GM18526 (cell line): Measurements from ENCODE around the gene GNG8.

Experiments
- POLR2A ChIP-seq: IDR thresholded peaks from 3 replicates; pipeline ENCODE4 v1.6.1; 2011; ENCODE audit not compliant: insufficient read length; ENCODE audit errors: extremely low read depth

The GNG8 gene

GRCh38 chr19:46601318-46602224 lies 34.4 kb downstream of the GNG8 start, which contains the start of gene CALM3:
CALM3 (plus strand) TSS chr19:46601330; CDS start chr19:46601435, 105 bp downstream.
- TF ChIP-seq POLR2A: peak; percentile 84

DNA sequence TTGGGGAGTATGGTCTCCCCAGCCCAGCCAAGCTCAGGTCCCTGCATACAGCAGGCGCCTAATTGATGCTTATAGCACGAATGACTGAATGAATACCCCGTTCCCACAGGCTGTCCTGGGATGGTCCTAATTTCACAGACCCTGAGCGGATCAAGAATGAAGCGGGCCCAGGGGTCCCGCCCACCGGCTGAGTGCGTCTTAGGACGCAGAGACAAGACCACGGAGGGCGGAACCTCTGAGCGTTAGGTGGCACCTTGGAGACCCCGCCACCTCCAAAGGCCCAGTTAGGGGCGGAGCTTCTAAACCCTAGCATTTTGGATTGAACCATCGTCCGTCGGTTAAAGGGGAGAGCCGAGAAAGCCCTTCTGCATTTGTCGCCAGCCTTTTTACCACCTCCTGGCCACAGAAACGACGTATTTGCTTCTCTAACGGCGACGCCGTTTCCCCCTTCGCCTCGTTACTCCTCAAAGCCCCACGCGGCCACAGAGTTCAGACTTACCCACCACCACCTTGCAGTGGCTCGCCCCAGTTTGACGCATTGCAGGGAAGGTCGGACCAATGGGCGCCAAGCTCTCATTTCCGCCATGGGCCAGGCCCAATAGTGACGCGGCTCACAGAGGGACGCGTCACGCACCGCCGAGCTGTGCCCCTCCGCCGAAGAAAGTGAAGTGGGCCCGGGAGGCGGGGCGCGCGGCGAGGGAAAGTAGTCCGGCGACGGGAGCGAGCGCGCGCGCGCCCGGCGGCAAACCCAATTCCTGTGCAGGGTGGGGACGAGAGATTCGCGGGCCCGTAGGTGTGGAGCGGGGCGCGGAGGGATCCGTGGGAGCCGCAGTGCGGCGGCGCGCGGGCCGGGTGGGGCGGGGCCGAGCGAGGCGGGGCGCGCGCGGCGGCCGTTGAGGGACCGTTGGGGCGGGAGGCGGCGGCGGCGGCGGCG lies 35.4 kb downstream of the GNG8 start:
- TF ChIP-seq POLR2A: peak; percentile 88

- TF ChIP-seq POLR2A: no peak
Observed at GRCh38 chr19:46599716-46600373, 36.2 kb downstream of the GNG8 start.

DNA sequence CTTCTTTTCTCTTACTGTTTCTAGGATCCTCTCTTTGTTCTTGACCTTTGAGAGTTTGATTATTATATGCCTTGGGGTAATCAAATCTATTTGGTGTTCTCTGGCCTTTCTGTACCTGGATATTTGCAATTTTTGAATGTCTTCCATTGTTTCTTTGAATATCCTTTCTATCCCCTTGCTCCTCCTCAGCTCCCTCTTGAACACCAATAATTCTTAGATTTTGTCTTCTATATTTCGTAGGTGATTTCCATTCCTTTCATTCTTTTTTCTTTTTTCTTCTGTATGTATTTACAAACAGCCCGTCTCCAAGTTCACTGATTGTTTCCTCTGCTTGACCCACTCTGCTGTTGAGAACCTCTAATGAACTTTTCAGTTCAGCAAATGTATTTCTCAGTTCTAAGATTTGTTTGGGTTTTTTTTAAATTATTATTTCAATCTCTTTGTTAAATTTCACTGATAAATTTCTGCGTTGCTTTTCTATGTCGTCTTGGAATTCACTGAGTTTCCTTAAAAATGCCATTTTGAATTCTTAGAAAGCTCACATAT lies 37.6 kb downstream of the GNG8 start:
- no peak for TF ChIP-seq POLR2A

DNA sequence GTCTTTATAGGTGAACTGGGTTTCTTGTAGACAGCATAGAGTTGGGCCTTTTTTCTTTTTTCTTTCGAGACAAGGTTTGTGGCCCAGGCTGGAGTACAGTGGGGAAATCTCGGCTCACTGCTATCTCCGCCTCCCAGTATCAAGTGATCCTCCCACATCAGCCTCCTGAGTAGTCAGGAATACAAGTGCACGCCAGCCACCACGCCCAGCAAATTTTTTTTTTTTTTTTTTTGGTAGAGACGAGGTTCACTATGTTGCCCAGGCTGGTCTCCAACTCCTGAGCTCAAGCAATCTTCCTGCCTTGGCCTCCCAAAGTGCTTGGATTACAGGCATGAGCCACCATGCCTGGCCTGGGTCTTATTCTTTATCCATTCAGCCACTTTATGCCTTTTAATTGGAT lies 40.0 kb downstream of the GNG8 start:
- TF ChIP-seq POLR2A: no peak

DNA sequence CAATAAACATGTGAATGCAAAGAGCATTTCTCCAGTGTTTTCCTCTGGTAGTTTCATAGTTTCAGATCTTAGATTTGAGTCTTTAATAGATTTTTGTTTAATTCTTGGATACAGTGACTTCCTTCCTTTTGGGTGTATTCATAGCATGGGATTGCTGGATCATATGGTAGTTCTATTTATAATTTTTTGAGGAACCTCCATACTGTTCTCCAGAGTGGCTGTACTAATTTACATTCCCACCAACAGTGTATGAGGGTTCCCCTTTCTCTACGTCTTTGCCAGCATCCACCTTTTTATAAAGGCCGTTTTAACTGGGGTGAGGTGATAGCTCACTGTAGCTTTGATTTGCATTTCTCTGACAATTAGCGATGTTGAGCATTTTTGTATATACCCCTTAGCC lies 44.1 kb downstream of the GNG8 start:
- no peak for TF ChIP-seq POLR2A

GRCh38 chr19:46591254-46591653 lies 44.7 kb downstream of the GNG8 start:
- no peak for TF ChIP-seq POLR2A

DNA sequence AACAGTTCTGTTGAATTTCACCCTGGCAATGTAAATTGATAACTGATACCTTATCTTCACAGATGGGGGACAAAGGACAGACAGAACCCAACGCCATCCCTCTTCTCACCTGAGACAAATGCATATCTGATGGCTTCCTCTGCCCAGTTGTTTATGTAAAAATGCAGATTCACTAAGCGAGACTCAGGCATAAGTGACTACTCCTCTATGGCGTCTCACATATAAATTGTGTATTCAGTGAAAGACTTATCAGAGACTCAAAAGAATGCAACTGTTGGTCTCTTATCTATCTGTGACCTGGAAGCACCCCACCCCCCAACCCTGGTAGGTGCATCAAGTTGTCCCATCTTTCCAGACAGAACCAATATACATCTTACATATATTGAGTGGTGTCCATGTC lies 48.1 kb downstream of the GNG8 start:
- TF ChIP-seq POLR2A: no peak

- no peak for TF ChIP-seq POLR2A
Observed at GRCh38 chr19:46586294-46586693, 49.7 kb downstream of the GNG8 start.

DNA sequence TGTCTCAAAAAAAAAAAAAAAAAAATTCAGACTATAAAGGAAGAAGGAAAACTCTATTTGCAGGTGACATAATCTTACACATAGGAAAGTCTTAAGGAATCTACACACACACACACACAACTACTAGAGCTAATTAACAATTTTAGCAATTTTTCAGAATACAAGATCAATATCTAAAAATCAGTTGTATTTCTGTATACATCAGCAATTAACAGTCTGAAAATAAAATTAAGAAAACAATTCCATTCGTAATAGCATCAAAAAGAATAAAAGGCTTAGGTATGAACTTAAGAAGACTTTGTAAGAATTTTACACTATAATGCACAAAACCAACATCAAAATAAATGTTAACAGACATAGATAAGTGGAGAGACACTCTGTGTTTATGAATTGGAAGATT lies 50.5 kb downstream of the GNG8 start:
- TF ChIP-seq POLR2A: no peak
